ENCODE data around the gene STX10. TPM values are rescaled to one million over a fixed set of nuclear protein-coding genes. Genes with fewer than 3 reads are reported as not detected.
A peak's percentile ranks its signal among the peaks of the same experiment; 100 is the strongest.
"Not testable (repeated sequence)": the region's sequence is repeated elsewhere in the genome, so short reads cannot be mapped to it uniquely, and the experiment has no call there.

STX10 gene
- total RNA-seq, 2 donors from 2014 or later: 30.8 to 83.4 TPM

DNA sequence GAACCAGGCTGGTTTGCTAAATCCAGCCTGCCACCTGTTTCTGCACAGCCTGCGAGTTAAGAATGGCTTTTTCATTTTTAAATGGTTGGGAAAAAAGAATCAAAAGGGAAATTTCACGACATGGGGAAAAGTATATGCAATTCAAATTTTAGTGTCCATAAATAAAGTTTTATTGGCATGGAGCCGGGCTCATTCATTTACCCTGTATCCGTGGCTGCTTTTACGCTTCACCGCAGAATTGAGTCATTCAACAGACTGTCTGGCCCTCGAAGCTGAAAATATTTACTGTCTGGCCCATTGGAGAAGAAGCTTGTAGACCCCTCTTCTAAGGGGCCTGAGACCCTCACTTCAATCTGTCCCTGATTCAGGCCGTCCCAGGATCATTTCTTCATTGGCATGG is 26.2 kb upstream of the STX10 start:
- H3K9me3 ChIP-seq: no peaks in the 10 kb centered on the region
- ATAC-seq (ENCODE audit: insufficient number of reproducible peaks, low FRiP score, low read depth) (no peak), DNase-seq (ENCODE audit: low spot score) (no peak)
- H3K4me1 ChIP-seq (ENCODE audit: control insufficient read depth in 1 of 2, low read depth in 2 of 2): peaks cover 17 to 19% of the 10 kb centered on the region in 2 donors
- H3K27ac ChIP-seq: no peak overlapping the region
- TF ChIP-seq, protein P1, sequence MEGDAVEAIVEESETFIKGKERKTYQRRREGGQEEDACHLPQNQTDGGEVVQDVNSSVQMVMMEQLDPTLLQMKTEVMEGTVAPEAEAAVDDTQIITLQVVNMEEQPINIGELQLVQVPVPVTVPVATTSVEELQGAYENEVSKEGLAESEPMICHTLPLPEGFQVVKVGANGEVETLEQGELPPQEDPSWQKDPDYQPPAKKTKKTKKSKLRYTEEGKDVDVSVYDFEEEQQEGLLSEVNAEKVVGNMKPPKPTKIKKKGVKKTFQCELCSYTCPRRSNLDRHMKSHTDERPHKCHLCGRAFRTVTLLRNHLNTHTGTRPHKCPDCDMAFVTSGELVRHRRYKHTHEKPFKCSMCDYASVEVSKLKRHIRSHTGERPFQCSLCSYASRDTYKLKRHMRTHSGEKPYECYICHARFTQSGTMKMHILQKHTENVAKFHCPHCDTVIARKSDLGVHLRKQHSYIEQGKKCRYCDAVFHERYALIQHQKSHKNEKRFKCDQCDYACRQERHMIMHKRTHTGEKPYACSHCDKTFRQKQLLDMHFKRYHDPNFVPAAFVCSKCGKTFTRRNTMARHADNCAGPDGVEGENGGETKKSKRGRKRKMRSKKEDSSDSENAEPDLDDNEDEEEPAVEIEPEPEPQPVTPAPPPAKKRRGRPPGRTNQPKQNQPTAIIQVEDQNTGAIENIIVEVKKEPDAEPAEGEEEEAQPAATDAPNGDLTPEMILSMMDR (IDR thresholded peaks at IDR 0.05): no peak
- H3K4me3 ChIP-seq: no peak overlapping the region
- no peaks in the 10 kb centered on the region for H3K27me3 ChIP-seq (replicated peaks; ENCODE audit: insufficient read depth)
- H3K36me3 ChIP-seq: no peaks in the 10 kb centered on the region

DNA sequence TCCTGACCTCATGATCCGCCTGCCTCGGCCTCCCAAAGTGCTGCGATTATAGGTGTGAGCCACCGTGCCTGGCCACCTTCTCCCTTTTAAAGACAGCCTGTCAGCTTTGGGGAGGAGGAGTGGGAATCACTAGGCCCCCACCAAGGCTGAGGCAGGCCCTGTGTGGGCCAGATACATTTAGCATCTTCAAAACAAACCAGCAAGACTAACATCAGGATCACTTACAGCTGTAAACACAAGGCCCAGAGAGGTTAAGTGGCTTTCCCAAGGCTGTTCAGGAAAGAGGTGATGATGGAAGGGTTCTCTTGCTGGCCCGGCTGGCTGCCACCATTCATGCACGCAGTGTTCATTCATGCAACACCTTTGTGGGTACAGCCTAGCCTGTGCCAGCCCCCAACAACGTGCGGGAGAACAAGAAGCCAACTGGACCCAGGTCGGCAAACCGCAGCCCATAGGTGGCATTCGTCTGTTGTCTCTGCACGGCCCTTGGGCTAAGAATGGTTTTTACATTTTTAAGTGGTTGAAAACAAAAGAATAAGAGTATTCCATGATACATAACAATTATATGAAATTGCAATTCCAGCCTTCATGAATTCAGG is 23.1 kb upstream of the STX10 start:
- no peaks in the 10 kb centered on the region for H3K9me3 ChIP-seq
- no peaks in the 10 kb centered on the region for H3K36me3 ChIP-seq
- TF ChIP-seq, protein P1 (IDR thresholded peaks at IDR 0.05): no peak
- DNase-seq (ENCODE audit: low spot score): no peak
- ATAC-seq (ENCODE audit: insufficient number of reproducible peaks, low FRiP score, low read depth): no peak
- H3K27ac ChIP-seq: peak overlapping the region; percentile 86 to 91
- H3K4me3 ChIP-seq: no peak overlapping the region
- peaks cover 23 to 40% of the 10 kb centered on the region in 2 donors for H3K4me1 ChIP-seq (ENCODE audit: control insufficient read depth in 1 of 2, low read depth in 2 of 2)
- no peaks in the 10 kb centered on the region for H3K27me3 ChIP-seq (replicated peaks; ENCODE audit: insufficient read depth)

DNA sequence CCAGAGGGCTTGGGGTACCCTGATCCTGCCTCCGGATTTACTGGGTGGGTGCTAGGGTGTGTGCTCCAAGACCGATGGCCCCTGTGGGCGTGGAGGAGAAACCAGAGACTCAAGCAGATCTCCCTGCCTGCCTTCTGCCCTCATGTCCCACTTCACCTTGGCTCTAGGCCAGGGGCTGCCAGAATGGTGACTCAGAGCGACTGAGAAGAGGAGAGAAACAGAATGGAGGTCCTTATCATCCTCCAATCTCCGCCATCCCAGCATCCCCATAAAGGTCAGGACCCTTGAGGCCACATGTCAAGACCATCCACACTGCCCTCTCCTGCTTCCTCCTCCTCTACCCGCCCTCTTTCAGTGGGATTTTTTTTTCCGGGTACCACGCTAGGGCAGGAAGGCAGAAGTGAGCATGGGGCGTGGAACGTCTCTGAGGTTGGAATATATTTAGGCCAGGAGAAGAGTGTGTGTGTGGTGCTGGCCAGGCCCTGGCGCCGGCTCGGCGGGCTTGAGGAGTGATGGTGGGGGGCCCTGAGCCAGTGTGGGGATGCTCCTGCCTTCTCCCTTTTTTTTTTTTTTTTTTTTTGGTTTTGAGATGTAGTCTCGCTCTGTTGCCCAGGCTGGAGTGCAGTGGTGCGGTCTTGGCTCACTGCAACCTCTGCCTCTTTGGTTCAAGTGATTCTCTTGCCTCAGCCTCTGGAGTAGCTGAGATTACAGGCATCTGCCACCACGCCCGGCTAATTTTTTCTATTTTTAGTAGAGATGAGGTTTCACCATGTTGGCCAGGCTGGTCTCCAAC is 22.4 kb upstream of the STX10 start:
- DNase-seq (ENCODE audit: low spot score) (peak; percentile 89), ATAC-seq (ENCODE audit: insufficient number of reproducible peaks, low FRiP score, low read depth) (peak; percentile 69)
- no peaks in the 10 kb centered on the region for H3K9me3 ChIP-seq
- H3K27me3 ChIP-seq (replicated peaks; ENCODE audit: insufficient read depth): no peaks in the 10 kb centered on the region
- H3K36me3 ChIP-seq: no peaks in the 10 kb centered on the region
- H3K4me3 ChIP-seq: peak overlapping the region; percentile 55
- peaks cover 27 to 42% of the 10 kb centered on the region in 2 donors for H3K4me1 ChIP-seq (ENCODE audit: control insufficient read depth in 1 of 2, low read depth in 2 of 2)
- TF ChIP-seq, protein P1 (IDR thresholded peaks at IDR 0.05): no peak
- H3K27ac ChIP-seq: peak overlapping the region; percentile 86 to 91

DNA sequence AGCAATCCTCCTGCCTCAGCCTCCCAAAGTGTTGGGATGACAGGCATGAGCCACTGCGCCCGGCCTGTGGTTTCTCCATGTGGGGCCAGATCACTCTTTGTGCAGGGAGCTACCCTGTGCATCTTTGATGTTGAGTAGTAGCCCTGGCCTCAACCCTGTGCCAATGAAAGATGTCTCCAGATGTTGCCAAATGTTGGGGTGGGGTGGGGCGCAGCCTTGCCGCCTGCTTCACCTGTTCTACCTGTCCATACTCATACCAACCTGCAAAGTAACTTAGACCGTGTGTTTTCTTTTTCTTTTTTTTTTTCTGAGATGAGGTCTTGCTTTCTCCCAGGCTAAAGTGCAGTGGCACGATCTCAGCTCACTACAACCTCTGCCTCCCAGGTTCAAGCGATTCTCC is 21.0 kb upstream of the STX10 start:
- Histone ChIP-seq H3K4me3 (no peak overlapping the region), H3K9me3 (no peaks in the 10 kb centered on the region), H3K27ac (peak overlapping the region in 1 of 2 donors; percentile 86), H3K27me3 (replicated peaks; ENCODE audit: insufficient read depth) (no peaks in the 10 kb centered on the region), H3K4me1 (ENCODE audit: control insufficient read depth in 1 of 2, low read depth in 2 of 2) (peaks cover 33 to 56% of the 10 kb centered on the region in 2 donors), H3K36me3 (no peaks in the 10 kb centered on the region)
- TF ChIP-seq, protein P1 (IDR thresholded peaks at IDR 0.05): no peak
- DNase-seq (ENCODE audit: low spot score): no peak
- ATAC-seq (ENCODE audit: insufficient number of reproducible peaks, low FRiP score, low read depth): no peak

DNA sequence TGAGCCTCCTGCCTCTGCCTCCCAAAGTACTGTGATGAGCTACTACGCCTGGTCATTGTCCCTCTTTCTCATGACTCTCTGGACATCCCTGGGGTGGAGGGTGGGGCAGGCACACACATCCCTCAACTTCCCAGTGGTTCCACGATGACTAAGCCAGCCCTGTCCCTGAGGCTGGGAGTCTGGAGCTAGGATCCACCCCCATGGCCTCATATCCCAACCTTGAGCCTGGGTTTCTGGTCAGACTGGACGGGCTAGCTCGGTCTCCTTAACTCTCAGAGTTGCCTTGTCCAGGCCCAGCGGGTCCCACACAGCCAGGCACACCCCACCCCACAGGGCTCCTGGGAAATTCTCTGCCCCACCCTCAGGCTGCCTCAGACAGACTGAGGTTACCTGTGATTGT is 19.6 kb upstream of the STX10 start:
- Histone ChIP-seq H3K36me3 (no peaks in the 10 kb centered on the region), H3K4me3 (no peak overlapping the region), H3K9me3 (no peaks in the 10 kb centered on the region), H3K27me3 (replicated peaks; ENCODE audit: insufficient read depth) (no peaks in the 10 kb centered on the region), H3K4me1 (ENCODE audit: control insufficient read depth in 1 of 2, low read depth in 2 of 2) (peaks cover 34 to 60% of the 10 kb centered on the region in 2 donors), H3K27ac (peak overlapping the region; percentile 11 to 95)
- TF ChIP-seq, protein P1 (IDR thresholded peaks at IDR 0.05): no peak
- DNase-seq (ENCODE audit: low spot score): no peak
- no peak for ATAC-seq (ENCODE audit: insufficient number of reproducible peaks, low FRiP score, low read depth)

DNA sequence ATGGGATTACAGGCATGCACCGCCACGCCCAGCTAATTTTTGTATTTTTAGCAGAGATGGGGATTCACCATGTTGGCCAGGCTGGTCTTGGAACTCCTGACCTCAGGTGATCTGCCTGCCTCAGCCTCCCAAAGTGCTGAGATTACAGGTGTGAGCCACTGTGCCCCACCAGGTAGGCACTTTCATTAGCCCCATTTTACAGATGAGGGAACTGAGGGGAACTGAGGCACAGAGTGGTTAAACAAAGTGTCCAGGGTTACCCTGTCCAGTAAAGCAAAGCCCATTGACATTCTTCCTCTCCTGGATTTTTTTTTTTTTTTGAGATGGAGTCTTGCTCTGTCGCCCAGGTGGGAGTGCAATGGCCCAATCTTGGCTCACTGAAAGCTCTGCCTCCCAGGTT is 16.0 kb upstream of the STX10 start:
- not testable (repeated sequence) for ATAC-seq (ENCODE audit: insufficient number of reproducible peaks, low FRiP score, low read depth); DNase-seq (ENCODE audit: low spot score); H3K9me3 ChIP-seq; H3K36me3 ChIP-seq; H3K4me3 ChIP-seq; H3K27me3 ChIP-seq (replicated peaks; ENCODE audit: insufficient read depth)
- Histone ChIP-seq H3K4me1 (ENCODE audit: control insufficient read depth in 1 of 2, low read depth in 2 of 2) (peaks cover 31 to 68% of the 10 kb centered on the region in 2 donors), H3K27ac (peak overlapping the region; percentile 94 to 95)

Data from thoracic aorta (tissue), 2 donors.